Stimulated activated naive CD8-positive, alpha-beta T cell treated with anti-CD3 and anti-CD28 coated beads, Interleukin-15, amount 100 ng/mL, for 72 hours (primary cell): ENCODE measurements around the gene UCHL1.
"Not testable (repeated sequence)": the region's sequence is repeated elsewhere in the genome, so short reads cannot be mapped to it uniquely, and the experiment has no call there.

Experiments
- ATAC-seq: fragments of 150-1000 bp; cut with Tn5 transposase; 2 replicates; pipeline ENCODE4 v1.10.0; 2021; ENCODE audit warnings: mild to moderate bottlenecking, moderate library complexity
- DNase-seq, 2 donors: peaks; one replicate each; pipeline ENCODE4 v3.0.0; 2021 to 2022
- H3K27ac Mint-ChIP-seq, 2 donors: one replicate each; pipeline ENCODE4 v1.8.0; 2022; ENCODE audit warnings: mild to moderate bottlenecking in 2 of 2, mixed read lengths in 2 of 2, moderate library complexity in 2 of 2
- H3K27me3 Mint-ChIP-seq: one replicate; pipeline ENCODE4 v1.8.0; 2022; ENCODE audit warnings: mixed read lengths
- H3K4me1 Mint-ChIP-seq: one replicate; pipeline ENCODE4 v1.8.0; 2022; ENCODE audit warnings: mild to moderate bottlenecking, mixed read lengths
- H3K4me3 Mint-ChIP-seq, 2 donors: one replicate each; pipeline ENCODE4 v1.8.0; 2022; ENCODE audit warnings: mild to moderate bottlenecking in 2 of 2, mixed read lengths in 2 of 2, moderate library complexity in 1 of 2
- H3K9me3 Mint-ChIP-seq, 2 donors: one replicate each; pipeline ENCODE4 v1.8.0; 2022; ENCODE audit warnings: mixed read lengths in 2 of 2

Gene UCHL1

DNA sequence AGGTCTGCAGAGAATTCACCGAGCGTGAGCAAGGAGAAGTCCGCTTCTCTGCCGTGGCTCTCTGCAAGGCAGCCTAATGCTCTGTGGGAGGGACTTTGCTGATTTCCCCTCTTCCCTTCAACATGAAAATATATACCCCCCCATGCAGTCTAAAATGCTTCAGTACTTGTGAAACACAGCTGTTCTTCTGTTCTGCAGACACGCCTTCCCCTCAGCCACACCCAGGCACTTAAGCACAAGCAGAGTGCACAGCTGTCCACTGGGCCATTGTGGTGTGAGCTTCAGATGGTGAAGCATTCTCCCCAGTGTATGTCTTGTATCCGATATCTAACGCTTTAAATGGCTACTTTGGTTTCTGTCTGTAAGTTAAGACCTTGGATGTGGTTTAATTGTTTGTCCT is 11.3 kb downstream of the UCHL1 start:
- Mint-ChIP-seq H3K27ac (peak overlapping the region in 1 of 2 donors; percentile 2), H3K9me3 (no peaks in the 10 kb centered on the region), H3K27me3 (peaks cover 18% of the 10 kb centered on the region), H3K4me1 (no peaks in the 10 kb centered on the region), H3K4me3 (no peak overlapping the region)
- DNase-seq (no peak), ATAC-seq (no peak)

DNA sequence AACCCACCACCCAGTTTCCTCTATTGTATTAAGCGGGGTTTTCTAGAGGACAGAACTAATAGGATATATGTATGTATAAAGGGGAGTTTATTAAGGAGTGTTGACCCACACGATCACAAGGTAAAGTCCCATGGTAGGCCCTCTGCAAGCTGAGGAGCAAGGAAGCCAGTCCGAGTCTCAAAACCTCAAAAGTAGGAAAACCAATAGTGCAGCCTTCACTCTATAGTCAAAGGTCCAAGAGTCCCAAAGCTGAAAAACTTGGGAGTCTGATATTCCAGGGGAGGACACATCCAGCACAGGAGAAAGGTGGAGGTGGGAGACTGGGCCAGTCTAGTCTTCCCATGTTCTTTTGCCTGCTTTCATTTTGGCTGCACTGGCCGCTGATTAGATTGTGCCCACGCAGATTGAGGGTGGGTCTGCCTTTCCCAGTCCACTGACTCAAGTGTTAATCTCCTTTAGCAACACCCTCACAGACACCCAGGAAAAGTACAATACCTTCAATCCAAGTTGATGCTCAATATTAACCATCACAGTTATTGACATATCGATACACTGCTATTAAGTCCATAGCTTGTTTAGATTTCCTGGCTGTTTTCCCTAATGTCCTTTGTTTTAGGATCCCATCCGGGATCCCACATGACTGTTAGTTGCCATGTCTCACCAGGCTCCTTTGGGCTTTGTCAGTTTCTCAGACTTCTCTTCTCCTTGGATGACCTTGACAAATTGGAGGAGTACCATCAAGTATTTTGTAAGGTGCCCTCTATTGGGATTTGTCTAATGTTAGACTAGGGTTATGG is 12.2 kb downstream of the UCHL1 start:
- ATAC-seq (no peak), DNase-seq (no peak)
- H3K9me3 Mint-ChIP-seq, result no peaks in the 10 kb centered on the region
- no peak overlapping the region for H3K4me3 Mint-ChIP-seq
- peaks cover 9% of the 10 kb centered on the region for H3K27me3 Mint-ChIP-seq
- H3K27ac Mint-ChIP-seq, result no peak overlapping the region
- H3K4me1 Mint-ChIP-seq, result no peaks in the 10 kb centered on the region

DNA sequence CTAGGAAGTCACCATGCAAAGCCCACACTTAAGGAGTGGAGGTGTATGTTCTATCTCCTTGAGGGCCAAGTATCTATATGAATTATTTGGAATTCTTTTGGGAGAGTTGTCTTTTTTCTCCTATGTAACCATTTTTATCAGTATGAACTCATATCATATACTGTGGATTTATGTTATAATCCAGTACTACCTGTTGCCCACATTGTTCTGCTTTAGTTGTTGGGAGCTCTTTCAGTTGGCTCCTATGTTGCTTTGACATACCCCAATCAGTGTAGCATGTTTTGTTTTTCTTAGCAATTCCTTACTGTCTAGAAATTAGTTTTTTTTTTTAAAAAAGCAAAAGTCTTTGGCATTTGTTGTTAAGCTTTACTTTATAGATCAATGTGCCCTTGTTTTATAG is 13.0 kb downstream of the UCHL1 start:
- ATAC-seq, result no peak
- peaks cover 8% of the 10 kb centered on the region for H3K27me3 Mint-ChIP-seq
- no peak overlapping the region for H3K4me3 Mint-ChIP-seq
- H3K27ac Mint-ChIP-seq, result no peak overlapping the region
- no peaks in the 10 kb centered on the region for H3K9me3 Mint-ChIP-seq
- no peaks in the 10 kb centered on the region for H3K4me1 Mint-ChIP-seq
- no peak for DNase-seq

DNA sequence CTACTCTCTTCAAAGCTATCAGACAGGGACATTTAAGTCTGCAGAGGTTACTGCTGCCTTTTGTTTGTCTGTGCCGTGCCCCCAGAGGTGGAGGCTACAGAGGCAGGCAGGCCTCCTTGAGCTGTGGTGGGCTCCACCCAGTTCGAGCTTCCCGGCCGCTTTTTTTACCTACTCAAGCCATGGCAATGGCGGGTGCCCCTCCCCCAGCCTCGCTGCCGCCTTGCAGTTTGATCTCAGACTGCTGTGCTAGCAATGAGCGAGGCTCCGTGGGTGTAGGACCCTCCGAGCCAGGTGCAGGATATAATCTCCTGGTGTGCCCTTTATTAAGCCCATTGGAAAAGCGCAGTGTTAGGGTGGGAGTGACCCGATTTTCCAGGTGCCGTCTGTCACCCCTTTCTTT is 19.2 kb downstream of the UCHL1 start:
- not testable (repeated sequence) for H3K4me3 Mint-ChIP-seq, H3K27ac Mint-ChIP-seq, H3K9me3 Mint-ChIP-seq, ATAC-seq, DNase-seq, H3K4me1 Mint-ChIP-seq
- peaks cover 18% of the 10 kb centered on the region for H3K27me3 Mint-ChIP-seq

DNA sequence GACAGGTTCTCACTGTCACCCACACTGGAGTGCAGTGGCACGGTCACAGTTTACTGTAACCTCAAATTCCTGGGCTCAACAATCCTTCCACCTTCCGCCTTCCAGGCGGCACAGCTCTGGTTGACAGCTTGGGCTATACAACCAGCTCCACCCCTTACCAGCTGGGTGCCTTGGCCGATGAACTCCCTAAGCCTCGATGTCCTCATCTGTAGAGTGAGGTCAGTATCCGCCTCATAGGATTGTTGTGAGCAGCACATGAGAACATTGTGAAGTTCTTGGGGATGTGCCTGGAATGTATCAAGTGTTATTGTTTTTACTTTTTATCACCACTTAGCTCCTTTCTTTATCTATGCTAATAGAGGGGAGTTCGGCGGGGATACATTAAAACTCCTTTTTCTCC is 23.3 kb downstream of the UCHL1 start:
- no peak overlapping the region for H3K4me3 Mint-ChIP-seq
- ATAC-seq, result no peak
- no peak overlapping the region for H3K27ac Mint-ChIP-seq
- no peak for DNase-seq
- H3K27me3 Mint-ChIP-seq, result peaks cover 13% of the 10 kb centered on the region
- H3K9me3 Mint-ChIP-seq, result no peaks in the 10 kb centered on the region
- no peaks in the 10 kb centered on the region for H3K4me1 Mint-ChIP-seq

DNA sequence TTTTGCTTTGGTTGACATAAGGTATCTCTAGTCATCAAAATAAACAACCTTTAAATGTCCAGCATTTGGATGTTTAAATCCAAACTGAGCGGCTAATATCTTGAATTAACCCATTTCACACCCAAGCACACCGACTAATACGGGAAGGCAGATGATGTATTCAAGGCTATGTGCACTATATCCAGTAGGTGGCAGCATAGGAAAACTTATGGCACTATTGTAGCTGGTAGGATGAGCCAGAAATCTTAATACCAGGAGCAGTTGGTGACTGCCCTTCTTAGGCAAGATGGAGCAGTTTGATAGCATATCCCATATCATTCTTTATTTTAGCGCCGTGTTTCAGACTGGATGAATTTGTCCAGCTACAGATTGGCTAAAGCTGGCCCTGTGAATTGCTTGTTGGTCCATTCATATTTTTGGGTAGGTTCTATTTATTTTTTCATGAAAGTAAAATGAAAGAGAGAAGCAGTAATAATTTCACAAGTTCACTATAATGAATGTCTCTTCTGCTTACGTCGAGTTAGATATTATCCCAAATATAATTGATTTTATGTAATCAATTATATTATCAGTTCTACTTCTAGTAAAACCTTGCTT is 24.4 kb downstream of the UCHL1 start:
- no peak overlapping the region for H3K27ac Mint-ChIP-seq
- peaks cover 9% of the 10 kb centered on the region for H3K27me3 Mint-ChIP-seq
- H3K4me1 Mint-ChIP-seq, result no peaks in the 10 kb centered on the region
- DNase-seq, result peak; percentile 21 to 29
- peak; percentile 96 for ATAC-seq
- H3K9me3 Mint-ChIP-seq, result no peaks in the 10 kb centered on the region
- no peak overlapping the region for H3K4me3 Mint-ChIP-seq

DNA sequence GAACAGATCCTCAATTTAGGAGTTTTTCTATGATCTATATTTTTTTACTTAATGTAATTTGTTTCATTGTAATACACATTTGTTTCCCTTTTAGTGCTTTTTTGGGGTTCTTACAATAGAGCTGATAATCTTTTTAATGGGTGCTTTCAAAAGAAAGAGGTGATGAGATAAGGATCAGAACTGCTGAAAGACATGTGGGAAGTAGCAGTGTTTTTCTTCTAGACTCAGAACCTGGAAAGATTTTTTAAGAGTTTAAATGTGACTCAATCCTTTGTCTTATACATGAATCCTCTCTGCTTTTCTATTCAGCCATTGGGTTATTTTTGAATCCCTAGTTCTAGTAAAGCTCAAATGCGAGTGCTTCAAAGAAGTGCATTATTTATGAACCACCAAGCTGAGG is 25.6 kb downstream of the UCHL1 start:
- H3K9me3 Mint-ChIP-seq, result no peaks in the 10 kb centered on the region
- no peaks in the 10 kb centered on the region for H3K4me1 Mint-ChIP-seq
- no peak overlapping the region for H3K4me3 Mint-ChIP-seq
- no peak for DNase-seq
- H3K27ac Mint-ChIP-seq, result no peak overlapping the region
- peaks cover 9% of the 10 kb centered on the region for H3K27me3 Mint-ChIP-seq
- ATAC-seq, result no peak

DNA sequence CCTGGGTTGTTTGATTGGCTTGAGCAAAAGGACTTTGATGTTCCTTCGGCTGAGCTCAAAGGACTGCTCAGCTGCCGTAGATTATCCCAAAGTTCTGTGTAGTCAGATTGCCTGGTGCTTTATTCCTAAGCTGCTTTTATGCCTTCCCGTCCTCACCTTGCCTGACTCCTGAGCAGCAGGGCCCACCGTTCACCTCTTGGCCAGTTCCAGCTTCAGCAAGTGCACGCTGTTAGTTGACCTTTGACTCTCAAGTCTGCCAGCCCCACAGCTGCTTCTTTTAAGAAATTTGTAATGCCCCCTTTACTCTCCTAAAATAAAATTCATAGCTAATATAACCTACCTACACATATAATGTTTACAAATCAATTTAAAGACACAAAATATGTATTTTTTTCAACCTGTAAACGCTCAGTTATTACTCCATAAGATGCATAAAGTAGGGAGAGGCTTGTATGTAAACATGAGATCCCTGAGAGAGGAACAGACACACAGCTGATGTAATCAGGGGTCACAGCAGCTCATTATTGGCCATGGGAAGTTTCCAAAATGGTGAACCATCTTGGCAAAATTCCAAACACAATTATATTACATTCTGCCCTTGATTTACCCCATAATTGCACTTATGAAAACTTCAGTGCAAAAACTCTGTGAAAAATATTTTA is 28.6 kb downstream of the UCHL1 start:
- H3K27me3 Mint-ChIP-seq, result no peaks in the 10 kb centered on the region
- H3K9me3 Mint-ChIP-seq, result no peaks in the 10 kb centered on the region
- peak overlapping the region in 1 of 2 donors; percentile 80 for H3K27ac Mint-ChIP-seq

DNA sequence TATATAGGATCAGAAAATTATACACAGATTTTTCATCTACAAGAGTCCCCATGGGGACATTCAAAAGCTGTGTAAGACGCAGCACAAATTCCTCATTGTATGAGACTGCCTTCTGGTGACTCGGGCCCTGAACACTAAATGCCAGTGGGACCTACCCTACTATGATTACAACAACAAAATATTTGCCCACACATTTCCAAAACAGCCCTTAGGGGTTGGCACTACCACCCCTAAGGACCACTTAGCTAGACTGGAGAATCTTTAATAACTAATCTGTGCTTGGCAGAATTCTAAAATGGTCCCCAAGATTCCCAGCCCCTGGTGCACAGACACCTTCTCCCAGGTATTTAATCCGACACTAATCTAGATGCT is 29.1 kb downstream of the UCHL1 start:
- no peak overlapping the region for H3K27ac Mint-ChIP-seq
- no peak for ATAC-seq
- no peak for DNase-seq
- H3K4me3 Mint-ChIP-seq, result no peak overlapping the region
- H3K9me3 Mint-ChIP-seq, result no peaks in the 10 kb centered on the region
- no peaks in the 10 kb centered on the region for H3K4me1 Mint-ChIP-seq
- no peaks in the 10 kb centered on the region for H3K27me3 Mint-ChIP-seq

More for the DNA sequence above, 28.6 kb downstream of the UCHL1 start:
- Mint-ChIP-seq H3K4me1 (no peaks in the 10 kb centered on the region), H3K4me3 (no peak overlapping the region)
- ATAC-seq (no peak), DNase-seq (no peak)

DNA sequence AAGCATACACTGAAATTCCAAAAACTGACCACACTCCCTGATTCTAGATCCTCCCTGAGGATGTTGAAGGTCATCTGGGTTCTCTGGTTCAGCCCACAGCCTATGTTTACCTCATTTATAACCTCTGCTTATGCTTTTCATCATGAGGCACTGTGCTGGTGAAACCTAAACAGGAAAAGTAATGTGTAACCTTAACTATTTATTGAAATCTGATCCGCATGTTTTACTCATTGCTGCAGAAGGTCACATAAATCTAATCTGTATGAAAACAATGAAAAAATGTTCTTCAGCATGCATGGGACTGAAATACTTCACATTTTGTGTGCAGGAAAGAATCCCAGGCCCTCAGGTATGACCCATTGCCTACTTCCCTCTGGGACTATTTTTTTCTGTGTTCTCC is 30.3 kb downstream of the UCHL1 start:
- DNase-seq (no peak), ATAC-seq (no peak)
- H3K4me1 Mint-ChIP-seq, result no peaks in the 10 kb centered on the region
- peak overlapping the region in 1 of 2 donors; percentile 5 for H3K27ac Mint-ChIP-seq
- no peaks in the 10 kb centered on the region for H3K27me3 Mint-ChIP-seq
- no peak overlapping the region for H3K4me3 Mint-ChIP-seq
- H3K9me3 Mint-ChIP-seq, result no peaks in the 10 kb centered on the region

DNA sequence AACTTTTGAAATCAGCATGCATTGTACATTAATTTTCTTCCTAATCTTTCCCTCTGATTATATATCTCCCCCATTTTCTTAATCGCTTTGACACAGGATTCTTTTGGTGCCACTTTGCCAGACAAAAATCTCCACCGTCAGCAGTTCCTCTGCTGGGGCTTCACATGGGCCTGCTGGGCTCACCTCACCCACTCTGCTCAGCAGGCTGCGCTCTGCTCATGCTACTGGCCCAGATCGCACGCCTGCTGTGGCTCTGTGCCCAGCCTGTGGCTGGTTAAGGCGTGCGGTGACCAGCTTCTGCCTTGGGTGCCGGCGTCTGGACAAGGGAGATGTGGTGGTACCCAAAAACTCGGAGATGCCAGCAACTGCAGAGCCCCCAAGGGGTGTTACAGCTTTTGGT is 31.1 kb downstream of the UCHL1 start:
- no peaks in the 10 kb centered on the region for H3K4me1 Mint-ChIP-seq
- DNase-seq, result no peak
- no peaks in the 10 kb centered on the region for H3K27me3 Mint-ChIP-seq
- no peak overlapping the region for H3K4me3 Mint-ChIP-seq
- H3K9me3 Mint-ChIP-seq, result no peaks in the 10 kb centered on the region
- H3K27ac Mint-ChIP-seq, result peak overlapping the region in 1 of 2 donors; percentile 35
- no peak for ATAC-seq

DNA sequence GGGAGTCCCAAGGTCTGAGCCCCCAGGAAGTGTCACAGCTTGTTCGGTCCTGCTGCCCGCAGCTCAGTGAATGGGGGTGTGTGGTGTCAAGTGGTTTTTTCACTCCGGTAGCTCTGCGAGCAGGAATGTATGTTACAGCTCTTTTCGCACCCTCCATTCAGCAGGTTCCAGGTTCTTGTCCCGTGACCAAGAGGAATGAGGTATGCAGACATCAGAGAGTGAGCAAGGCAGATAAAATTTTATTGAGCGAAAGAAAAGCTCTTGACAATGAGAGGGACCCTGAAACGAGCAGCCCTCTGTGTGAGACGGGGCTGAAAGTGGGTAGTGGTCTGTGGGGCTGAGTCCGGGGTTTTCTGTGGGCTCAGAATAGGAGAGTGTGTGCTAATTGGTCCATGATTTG is 31.5 kb downstream of the UCHL1 start:
- ATAC-seq, result no peak
- no peaks in the 10 kb centered on the region for H3K9me3 Mint-ChIP-seq
- H3K4me1 Mint-ChIP-seq, result no peaks in the 10 kb centered on the region
- H3K4me3 Mint-ChIP-seq, result no peak overlapping the region
- DNase-seq, result no peak
- no peaks in the 10 kb centered on the region for H3K27me3 Mint-ChIP-seq
- H3K27ac Mint-ChIP-seq, result peak overlapping the region in 1 of 2 donors; percentile 16

DNA sequence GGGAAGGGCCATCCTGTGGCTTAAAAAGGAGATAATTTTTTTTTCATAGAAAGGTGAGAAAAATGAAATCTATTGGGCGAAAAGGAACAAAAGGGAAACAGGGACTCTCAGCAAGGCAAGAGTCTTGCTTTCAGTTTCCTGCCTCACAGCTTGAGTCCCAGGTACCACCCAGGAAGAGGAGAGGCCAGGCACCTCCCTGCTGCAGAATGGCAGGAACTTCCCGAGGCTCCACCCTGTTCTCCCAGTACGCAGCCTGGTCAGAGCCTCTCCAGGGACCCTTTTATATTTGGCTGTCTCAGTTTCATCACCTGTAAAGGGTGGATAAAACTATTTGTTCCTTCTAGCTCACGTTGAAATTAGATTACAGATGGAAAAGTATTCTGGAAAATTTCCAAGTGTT is 33.8 kb downstream of the UCHL1 start:
- Mint-ChIP-seq H3K27ac (no peak overlapping the region), H3K4me3 (no peak overlapping the region), H3K9me3 (peaks cover 0 to 7% of the 10 kb centered on the region in 2 donors), H3K4me1 (no peaks in the 10 kb centered on the region), H3K27me3 (no peaks in the 10 kb centered on the region)
- DNase-seq (no peak), ATAC-seq (no peak)

DNA sequence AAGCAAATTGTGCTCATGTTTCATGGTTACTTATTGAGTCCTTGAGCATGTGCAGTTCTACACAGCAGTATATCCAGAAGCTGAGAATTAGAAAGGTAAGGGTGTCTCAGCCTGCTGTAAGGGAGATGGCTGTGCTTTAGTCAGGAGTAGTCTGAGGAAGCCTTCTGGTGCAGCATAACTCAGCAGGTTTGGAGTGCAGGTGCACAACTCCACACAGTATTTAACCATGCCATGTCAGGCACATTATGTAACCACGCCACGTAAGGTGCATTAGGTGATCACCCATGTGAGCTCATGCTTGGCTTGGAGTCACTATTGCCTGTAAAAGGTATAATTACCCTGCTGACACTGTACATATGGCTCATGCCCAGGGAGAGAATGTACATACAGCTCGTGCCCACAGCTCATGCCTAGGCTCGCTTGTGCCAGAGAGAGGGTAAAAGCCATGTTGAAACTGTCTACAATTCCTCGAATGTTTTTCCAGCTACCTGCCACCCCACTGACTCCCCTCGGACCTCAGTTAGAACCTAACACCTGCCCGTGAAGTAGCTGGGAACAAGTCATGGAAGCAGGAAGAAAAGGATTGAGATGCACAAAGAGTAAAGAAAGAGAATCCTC is 37.8 kb downstream of the UCHL1 start:
- Mint-ChIP-seq H3K9me3 (peaks cover 0 to 7% of the 10 kb centered on the region in 2 donors), H3K27ac (no peak overlapping the region), H3K4me3 (no peak overlapping the region), H3K4me1 (no peaks in the 10 kb centered on the region), H3K27me3 (no peaks in the 10 kb centered on the region)
- DNase-seq (no peak), ATAC-seq (no peak)

DNA sequence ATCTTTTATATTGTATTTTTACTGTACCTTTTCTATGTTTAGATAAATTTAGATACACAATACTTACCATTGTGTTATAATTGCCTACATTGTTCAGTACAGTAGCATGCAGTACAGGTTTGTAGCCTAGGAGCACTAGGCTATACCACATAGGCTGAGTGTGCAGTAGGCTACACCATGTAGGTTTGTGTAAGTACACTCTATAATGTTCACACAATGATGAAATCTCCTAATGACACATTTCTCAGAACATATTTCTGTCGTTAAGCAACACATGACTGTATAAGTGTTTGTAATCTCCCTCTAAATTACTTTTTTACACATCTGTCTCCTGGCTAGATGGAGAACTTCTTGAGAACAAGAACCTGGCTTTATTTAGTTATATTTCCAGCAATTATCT is 40.3 kb downstream of the UCHL1 start:
- H3K4me1 Mint-ChIP-seq, result no peaks in the 10 kb centered on the region
- no peaks in the 10 kb centered on the region for H3K27me3 Mint-ChIP-seq
- peaks cover 0 to 7% of the 10 kb centered on the region in 2 donors for H3K9me3 Mint-ChIP-seq
- DNase-seq (no peak), ATAC-seq (no peak)
- H3K27ac Mint-ChIP-seq, result no peak overlapping the region
- H3K4me3 Mint-ChIP-seq, result no peak overlapping the region

DNA sequence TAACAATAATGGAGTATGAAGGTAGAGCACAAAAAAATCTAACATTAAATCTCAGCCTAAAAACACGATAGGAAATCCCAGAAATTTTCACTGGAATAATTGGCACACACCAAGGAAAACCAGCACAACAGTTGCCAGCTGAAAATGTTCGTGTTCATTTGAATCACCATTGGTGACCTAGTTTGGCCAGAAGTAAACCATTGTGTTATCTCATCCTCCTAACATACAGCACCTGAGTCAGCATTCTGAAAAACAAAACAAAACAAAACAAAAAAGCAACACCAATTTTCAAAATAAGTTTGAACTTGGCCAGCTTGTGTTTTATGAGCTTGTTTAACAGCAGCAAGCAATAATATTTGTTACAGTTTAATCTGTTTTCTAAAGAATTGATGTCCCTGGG is 41.1 kb downstream of the UCHL1 start:
- Mint-ChIP-seq H3K4me1 (no peaks in the 10 kb centered on the region), H3K4me3 (no peak overlapping the region), H3K27me3 (no peaks in the 10 kb centered on the region), H3K9me3 (peaks cover 0 to 7% of the 10 kb centered on the region in 2 donors), H3K27ac (no peak overlapping the region)
- no peak for DNase-seq
- no peak for ATAC-seq
